KOPT-K1 (cell line): Measurements from ENCODE around the gene CNTNAP1.
A peak's percentile ranks its signal among the peaks of the same experiment; 100 is the strongest.
"Not testable (repeated sequence)": the region's sequence is repeated elsewhere in the genome, so short reads cannot be mapped to it uniquely, and the experiment has no call there.

ENCODE experiments used
- H3K27ac ChIP-seq: fragments of 200-600 bp; sonication (generic); 2 replicates; pipeline ENCODE4 v1.5.1; 2016; ENCODE audit warnings: antibody characterized with exemption, mild to moderate bottlenecking, low read depth, low read length; ENCODE audit not compliant: poor library complexity, severe bottlenecking
- H3K36me3 ChIP-seq: fragments of 200-600 bp; sonication (generic); 2 replicates; pipeline ENCODE4 v1.5.1; 2017; ENCODE audit warnings: antibody characterized with exemption, mild to moderate bottlenecking, low read length, moderate library complexity; ENCODE audit not compliant: insufficient read depth
- H3K9me3 ChIP-seq: fragments of 200-600 bp; sonication (generic); 2 replicates; pipeline ENCODE4 v1.5.1; 2017; ENCODE audit warnings: antibody characterized with exemption, low read length, mild to moderate bottlenecking; ENCODE audit not compliant: insufficient read depth, poor library complexity, severe bottlenecking

The CNTNAP1 gene

DNA sequence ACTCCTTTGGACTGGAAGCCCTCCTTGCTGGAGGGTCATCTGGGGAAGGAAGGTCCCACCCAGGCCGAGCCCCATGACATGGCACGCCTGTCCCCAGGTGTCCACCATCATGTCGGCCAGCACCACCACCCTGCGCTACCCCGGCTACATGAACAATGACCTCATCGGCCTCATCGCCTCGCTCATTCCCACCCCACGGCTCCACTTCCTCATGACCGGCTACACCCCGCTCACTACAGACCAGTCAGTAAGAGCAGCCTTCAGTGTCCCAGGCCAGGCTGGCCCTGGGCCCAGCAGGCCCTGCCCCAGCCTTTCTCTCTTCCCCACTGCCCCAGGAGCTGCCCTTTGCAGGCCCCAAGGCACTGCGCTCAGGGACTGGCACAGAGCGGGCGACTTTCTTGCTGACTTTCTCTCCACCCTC, 16.7 kb upstream of the CNTNAP1 start:
- H3K36me3 ChIP-seq, result peaks cover 17% of the 10 kb centered on the region; the same call in 1 of the 2 replicates
- H3K9me3 ChIP-seq, result no peaks in the 10 kb centered on the region
- no peak overlapping the region for H3K27ac ChIP-seq

DNA sequence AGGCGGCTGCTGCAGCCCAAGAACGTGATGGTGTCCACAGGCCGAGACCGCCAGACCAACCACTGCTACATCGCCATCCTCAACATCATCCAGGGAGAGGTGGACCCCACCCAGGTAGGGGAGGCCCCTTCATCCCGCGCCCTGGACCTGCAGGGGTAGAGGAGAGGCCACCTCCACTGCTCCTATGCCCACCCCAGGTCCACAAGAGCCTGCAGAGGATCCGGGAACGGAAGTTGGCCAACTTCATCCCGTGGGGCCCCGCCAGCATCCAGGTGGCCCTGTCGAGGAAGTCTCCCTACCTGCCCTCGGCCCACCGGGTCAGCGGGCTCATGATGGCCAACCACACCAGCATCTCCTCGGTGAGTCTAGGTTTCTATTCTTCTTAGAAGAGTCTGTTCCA, 16.2 kb upstream of the CNTNAP1 start:
- H3K36me3 ChIP-seq, result peaks cover 17% of the 10 kb centered on the region; the same call in 1 of the 2 replicates
- not testable (repeated sequence) for H3K27ac ChIP-seq, H3K9me3 ChIP-seq

DNA sequence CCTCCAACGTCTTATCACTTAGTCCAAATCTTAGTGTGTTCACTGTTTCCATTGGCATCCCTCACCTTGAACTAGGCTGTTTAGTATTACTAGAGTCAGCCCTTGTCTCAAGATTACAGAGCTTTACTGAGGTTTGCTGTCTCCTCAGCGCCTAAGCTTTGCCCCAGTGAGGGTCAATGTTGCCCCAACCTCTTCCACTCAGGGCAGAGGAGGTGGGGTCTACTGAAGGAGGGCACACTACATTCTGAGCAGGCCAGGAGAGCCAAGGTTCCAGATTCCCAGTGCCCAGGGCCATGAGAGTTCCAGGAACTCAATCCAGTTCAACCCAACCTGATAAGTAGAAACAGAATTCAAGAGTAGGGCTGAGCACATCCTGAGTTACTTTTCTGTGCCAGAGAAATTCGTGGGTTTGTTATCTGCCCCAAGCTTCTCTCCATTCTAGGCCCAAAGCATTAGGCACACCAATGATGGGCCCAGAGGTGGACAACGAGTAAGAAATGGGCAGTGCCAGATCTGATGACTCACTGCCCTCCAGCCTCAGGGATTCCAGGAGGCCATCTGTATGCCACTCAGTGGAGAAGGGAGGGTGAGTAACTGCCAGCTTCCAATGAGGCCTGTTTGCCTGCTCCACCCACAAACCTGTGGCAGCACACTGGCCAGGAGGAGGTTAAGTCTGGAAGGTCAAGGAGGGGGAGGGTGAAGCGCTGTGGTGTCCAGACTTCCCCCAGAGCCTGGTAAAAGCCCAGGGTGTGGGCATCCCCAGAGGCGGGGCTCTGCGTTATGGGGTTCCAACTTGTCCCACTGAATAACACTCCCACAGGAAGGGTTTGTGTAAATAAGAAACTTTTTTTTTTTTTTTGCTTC, 15.0 kb upstream of the CNTNAP1 start:
- Histone ChIP-seq H3K9me3 (no peaks in the 10 kb centered on the region), H3K36me3 (peaks cover 11% of the 10 kb centered on the region; the same call in 1 of the 2 replicates)

DNA sequence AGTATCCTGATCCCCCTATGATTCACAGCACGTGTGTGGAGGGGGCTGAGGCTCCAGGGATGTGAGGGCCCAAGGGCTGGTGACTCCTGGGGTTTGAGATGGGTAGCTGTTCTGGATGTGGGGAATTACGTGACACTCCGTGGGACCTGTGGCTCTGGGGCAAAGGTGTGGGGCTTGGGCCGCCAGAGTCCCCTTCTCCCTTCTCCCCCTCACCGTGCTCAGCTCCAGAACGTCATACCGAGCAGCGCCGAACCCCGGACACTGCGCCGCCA, 12.7 kb upstream of the CNTNAP1 start:
- no peaks in the 10 kb centered on the region for H3K9me3 ChIP-seq
- no peak overlapping the region for H3K27ac ChIP-seq
- peaks cover 11% of the 10 kb centered on the region; the same call in 1 of the 2 replicates for H3K36me3 ChIP-seq

More for the DNA sequence above, 15.0 kb upstream of the CNTNAP1 start:
- no peak overlapping the region for H3K27ac ChIP-seq

DNA sequence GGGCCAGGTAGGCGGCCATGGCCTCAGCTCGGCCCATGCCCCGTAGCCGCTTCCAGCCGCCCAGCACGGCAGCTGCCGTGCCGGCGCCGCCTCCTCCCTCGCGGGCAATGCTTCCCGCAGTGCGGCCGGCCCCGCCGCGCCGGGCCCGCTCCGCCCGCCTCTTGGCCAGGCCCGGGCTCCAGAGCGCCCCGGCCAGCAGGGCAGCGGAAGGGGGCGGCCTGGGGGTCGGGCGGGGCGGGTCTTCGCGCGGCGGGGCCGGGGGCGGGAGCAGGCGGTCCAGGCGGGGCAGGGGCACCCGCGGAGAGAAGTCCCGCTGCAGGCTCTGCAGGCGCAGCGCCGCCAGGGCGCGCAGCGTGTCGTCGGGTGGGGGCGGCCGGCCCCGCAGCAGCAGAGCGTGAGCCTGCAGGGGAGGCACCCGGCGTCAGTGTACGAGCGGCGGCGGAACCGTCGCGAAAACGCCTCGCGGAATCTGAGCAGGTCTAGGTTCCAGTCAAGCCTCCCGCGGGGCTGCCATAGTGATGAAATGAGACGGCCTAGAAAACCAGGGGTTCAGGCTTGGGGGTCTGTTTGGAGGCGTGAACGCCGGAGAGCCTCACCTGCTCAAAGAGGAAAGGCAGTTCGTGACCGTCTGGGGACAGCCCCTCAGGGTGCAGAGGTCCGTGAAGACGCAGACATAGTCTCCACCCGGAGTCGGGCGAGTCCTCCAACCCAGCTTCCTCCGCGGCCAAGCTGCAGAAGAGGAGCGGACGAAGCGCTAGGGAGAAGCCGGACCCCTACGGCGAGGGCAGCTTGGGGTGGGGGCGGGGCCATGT, 12.1 kb upstream of the CNTNAP1 start:
- peaks cover 11% of the 10 kb centered on the region; the same call in 1 of the 2 replicates for H3K36me3 ChIP-seq
- H3K27ac ChIP-seq, result no peak overlapping the region
- no peaks in the 10 kb centered on the region for H3K9me3 ChIP-seq

DNA sequence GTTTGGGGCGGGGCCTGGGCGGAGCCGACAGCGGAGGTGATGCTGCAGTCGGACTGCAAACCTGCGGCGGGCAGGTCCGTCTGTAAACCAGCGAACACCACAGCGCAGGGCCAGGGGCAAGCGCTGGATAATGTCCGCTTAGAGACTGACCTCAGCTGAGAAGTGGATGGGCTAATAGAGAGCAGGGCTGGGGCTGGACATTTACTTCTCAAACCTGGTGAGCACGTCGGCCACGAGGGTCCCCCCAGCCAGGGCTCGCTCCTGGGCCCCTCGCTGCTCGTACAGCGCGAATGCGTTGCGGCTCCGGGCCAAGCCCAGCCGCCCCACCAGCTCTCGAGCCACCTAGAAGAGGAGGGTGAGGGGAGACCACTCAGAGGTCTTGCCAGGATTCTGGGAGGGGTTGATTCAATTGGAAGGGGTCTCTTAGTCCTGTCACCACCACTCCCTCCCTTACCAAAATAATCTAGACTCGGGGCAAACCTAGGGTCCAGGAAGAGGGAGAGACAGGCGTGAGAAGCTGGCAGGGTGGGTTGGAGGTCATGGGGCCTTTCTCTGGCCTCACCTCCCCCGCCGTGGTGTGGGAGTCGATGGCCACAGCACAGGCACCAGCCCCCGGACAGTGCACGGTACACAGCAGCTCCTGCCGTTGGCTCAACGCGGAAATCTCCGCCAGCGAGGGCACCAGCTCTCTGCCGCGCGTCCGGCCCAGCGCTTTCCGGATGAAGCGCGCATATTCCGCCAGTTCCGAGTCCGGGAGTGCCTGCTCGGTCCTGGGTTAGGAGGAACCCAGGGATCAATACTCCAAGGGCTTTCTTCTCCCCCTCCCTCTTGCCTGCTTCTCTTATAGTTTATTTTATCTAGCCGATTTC, 11.3 kb upstream of the CNTNAP1 start:
- no peaks in the 10 kb centered on the region for H3K9me3 ChIP-seq
- no peak overlapping the region for H3K27ac ChIP-seq
- H3K36me3 ChIP-seq, result peaks cover 7% of the 10 kb centered on the region; the same call in 1 of the 2 replicates

DNA sequence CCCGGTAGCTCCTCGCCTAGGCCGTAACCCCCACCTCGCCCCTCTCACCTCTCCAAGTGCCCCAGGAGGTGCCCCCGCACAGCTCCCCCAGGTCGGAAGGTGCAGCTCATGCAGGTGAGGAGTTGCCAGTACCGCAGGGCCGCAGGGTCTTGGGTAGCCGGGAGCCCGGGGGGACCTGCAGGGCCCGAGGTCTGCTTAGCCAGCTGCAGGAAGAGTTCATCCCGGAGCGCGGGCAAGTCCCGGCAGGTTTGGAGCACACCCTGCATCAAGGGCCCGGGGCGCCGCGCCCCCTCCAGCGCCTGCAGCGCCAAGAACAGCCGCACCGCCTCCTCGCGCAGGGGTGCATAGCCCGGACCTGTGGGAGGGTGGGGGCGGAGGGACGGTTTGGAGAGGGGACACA, 10.3 kb upstream of the CNTNAP1 start:
- no peak overlapping the region for H3K27ac ChIP-seq
- no peaks in the 10 kb centered on the region; the same call in 1 of the 2 replicates for H3K36me3 ChIP-seq
- no peaks in the 10 kb centered on the region for H3K9me3 ChIP-seq

DNA sequence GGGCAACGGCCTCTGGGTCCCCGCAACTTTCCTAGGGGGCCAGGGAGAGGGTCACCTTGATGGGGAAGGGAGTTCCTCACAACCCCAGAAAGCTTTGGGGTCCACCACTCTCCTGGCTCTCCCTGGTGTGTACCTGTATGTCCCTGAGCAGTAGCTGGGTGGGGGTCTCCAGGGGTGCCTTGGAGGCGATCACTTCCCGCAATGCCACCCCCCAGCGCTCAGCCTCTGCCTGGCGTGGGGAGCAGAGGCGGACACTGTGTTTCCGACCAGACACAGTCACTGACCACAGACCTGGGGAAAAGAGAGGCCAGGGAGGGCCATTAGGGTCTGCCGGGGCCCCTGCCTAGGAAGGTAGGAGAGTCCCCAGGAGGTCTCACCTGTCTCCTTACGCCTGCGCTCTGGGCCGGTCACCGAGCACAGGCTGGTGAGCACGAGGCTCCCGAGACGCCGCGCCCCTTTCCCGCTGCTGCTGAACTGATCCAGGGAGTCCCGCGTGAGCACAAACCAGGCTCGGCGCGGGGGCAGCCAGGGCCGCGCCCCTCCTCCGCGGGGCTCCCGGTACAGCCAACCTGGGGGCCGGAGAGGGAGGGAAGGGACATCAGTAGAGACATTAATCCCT, 9.0 kb upstream of the CNTNAP1 start:
- Histone ChIP-seq H3K27ac (no peak overlapping the region), H3K36me3 (no peaks in the 10 kb centered on the region), H3K9me3 (no peaks in the 10 kb centered on the region)

DNA sequence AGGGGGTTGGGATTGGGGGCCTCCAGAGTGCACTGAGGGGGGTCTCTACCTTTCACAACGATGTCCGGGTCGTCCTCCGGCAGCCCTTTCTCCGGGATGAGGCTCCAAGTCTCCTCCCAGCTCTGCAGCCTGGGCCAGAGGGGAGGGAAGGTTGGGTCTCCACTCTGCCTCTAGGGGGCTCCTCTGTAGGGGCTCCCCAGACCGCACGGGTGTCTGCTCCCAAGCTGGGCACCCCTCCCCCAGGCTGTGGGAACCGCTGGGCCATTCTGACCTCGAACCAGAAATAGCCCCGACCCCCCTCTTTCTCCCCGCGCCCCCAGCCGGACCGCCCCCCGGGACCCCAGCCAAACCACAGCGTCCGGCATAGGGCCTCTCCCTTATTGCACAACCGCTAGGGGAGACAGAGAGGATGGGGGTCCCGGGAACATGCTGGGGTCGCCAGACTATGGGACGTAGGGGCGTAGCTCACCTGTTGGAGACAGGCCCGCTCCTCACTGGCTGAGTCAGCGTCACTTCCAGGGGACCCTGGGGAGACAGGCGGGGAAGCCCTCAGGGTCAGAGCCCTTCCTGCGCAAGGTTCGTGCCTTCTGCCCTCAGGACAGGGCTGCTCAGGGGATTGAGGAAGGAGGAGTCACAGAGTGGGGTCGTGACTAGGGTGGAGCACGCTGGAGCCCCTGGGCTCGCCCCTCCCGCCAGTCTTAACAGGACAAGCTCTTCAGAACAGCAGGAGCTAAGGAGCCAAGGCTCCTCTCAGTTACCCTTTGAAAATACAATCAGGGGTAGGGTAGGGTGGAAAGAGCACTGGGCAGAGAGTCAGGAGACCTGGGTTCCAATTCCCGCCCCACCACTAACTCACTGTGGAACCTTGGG, 8.2 kb upstream of the CNTNAP1 start:
- no peaks in the 10 kb centered on the region for H3K36me3 ChIP-seq
- no peak overlapping the region for H3K27ac ChIP-seq
- H3K9me3 ChIP-seq, result no peaks in the 10 kb centered on the region

DNA sequence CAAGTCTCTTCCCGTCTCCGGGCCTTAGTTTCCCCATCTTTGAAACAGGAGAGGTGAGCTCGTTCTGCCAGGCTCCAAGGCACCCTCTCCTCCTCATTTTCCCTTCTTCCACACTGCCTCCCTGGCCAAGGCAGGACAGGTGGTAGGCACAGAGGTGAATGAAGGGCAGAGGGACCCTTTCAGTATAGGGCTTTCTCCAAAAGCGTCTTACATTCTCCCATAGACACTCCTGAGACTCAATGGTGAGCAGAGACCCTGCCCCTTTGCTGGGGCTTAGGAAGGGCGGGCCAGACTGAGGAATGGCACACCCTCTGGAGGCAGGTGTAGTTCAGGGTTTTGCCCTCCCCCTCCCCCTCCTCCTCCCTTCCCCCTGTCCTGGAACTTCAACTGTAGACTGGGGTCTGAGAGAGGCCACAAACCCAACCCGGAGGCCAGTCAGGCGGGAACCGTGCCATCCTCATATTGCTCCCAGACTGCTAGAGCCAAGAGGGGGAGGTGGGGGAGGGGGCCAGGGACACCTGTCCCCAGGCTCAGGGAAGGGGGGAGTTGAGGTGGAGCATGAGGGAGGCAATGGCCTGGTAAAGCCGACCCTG, 7.5 kb upstream of the CNTNAP1 start:
- Histone ChIP-seq H3K9me3 (no peaks in the 10 kb centered on the region), H3K27ac (no peak overlapping the region), H3K36me3 (no peaks in the 10 kb centered on the region)

DNA sequence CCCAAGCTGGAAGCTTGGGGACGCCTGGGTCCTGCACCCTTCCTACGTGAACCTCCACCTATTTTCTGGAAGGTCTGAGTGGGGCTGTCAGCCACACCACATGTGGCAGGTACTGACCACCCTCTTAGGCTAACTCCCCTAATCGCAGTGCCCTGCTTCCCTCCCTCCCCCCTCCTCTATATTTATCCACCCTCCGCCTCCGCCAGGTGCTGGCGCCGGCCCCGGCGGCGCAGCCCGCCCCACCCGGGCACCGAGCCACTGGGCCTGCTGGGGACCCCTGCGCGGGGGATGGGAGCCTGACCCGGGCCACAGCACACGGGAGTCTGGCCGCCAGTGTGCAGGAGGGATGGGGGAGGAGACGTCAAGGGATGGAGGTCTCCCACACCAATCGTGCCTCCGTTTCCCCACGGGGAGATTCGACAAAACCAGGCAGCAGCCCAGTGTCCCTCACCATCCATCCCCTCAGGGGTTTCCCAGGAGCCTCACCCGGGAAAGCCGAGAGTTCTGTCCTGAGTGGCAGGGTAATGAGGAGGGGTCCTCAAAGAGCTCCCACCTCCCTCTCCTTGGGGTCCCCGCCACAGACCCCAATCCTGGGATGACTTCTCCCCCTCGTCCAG, 6.9 kb upstream of the CNTNAP1 start:
- no peaks in the 10 kb centered on the region for H3K9me3 ChIP-seq
- no peak overlapping the region for H3K27ac ChIP-seq
- no peaks in the 10 kb centered on the region for H3K36me3 ChIP-seq

DNA sequence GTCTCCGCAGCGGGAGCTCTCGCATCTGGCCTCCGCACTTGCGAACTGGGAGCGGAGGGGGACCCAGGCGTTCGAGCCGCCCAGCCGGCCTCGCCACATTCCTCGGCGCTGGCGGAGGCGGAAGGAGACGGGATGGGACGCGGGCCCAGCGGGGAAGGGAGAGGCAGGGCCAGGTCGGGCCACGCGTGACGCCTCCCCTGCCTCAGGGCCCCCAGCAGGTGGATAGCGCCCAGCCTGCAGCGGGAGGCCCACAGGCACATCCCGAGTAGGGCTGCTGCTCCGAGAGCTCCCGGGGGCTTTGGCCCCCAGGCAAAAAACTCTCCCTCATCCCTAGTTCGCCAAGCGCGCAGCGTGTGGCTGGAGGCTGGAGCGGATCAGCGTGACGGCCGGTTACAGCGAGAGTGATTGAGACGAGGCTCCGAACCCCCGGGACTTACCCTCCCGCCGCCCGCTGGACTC, 6.3 kb upstream of the CNTNAP1 start:
- Histone ChIP-seq H3K36me3 (no peaks in the 10 kb centered on the region), H3K27ac (no peak overlapping the region), H3K9me3 (no peaks in the 10 kb centered on the region)

DNA sequence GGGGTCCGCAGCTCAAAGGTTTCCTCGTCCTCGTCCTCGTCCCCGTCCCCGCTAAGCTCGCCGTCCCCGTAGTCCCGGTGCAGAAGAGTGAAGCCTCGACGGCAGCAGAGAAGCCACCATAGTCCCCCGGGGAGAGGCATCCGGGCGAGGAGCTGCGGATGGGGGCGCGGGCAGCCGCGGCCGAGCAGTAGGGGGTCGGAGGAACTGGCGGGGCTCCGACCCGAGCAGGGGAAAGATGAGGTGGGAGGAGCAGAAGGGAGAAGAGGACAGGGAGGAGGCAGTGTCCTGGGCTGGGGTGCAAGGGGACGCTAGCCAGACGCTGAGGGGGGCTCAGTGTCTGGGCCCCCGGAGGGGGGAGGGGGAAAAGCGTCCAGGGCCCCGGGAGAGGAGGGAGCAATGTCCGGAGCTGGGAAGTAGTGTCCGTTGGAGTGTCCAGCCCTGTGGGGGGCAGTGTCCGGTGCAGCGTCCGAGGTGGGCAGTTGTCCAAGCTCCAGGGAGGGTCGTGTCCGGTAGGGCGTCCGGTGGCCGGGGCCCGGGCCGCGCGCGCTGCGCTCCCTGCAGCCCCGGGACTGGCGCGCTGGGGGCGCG, 5.8 kb upstream of the CNTNAP1 start, which contains the start of gene PLEKHH3:
Gene PLEKHH3, minus strand, starts transcription at position 571 of the 588 bp plus-strand sequence. Its CDS starts 431 bp downstream, at position 140.
- H3K36me3 ChIP-seq, result no peaks in the 10 kb centered on the region
- H3K27ac ChIP-seq, result peak within 1 kb of the TSS; percentile 57
- H3K9me3 ChIP-seq, result no peaks in the 10 kb centered on the region
